Right atrium auricular region (tissue), 2 donors: ENCODE results near the gene JAKMIP2. TPM values are rescaled to one million over a fixed set of nuclear protein-coding genes. Genes with fewer than 3 reads are reported as not detected.

ENCODE experiments used
- DNase-seq: peaks from one replicate; pipeline ENCODE4 v3.0.0-alpha.2; 2019; ENCODE audit warnings: low spot score
- H3K27ac ChIP-seq, 2 donors: fragments of 200-600 bp; sonication (generic); 1 replicate in 1 of 2; 2 replicates in 1 of 2; pipeline ENCODE4 v1.5.1; 2016 to 2019
- H3K27me3 ChIP-seq, 2 donors: fragments of 200-600 bp; sonication (generic); one replicate each; pipeline versions ENCODE4 v1.5.1 to v1.6.0; 2017 to 2019
- H3K36me3 ChIP-seq: fragments of 200-600 bp; sonication (generic); one replicate; pipeline ENCODE4 v1.5.1; 2016
- H3K4me1 ChIP-seq, 2 donors: fragments of 200-600 bp; sonication (generic); one replicate each; pipeline versions ENCODE4 v1.5.1 to v1.6.0; 2017 to 2019
- H3K4me3 ChIP-seq, 2 donors: fragments of 200-600 bp; sonication (generic); 1 replicate in 1 of 2; 2 replicates in 1 of 2; pipeline ENCODE4 v1.5.1; 2017 to 2019; ENCODE audit warnings: mild to moderate bottlenecking in 1 of 2, moderate library complexity in 1 of 2
- H3K9me3 ChIP-seq, 2 donors: fragments of 200-600 bp; sonication (generic); one replicate each; pipeline ENCODE4 v1.5.1; 2019
- CTCF ChIP-seq, 2 donors: fragments of 200-600 bp; sonication (generic); IDR thresholded peaks; one replicate each; pipeline ENCODE4 v1.5.1; 2019; ENCODE audit warnings: antibody characterized with exemption in 2 of 2
- total RNA-seq, 2 donors: library from RNA; depleted of rRNA; stranded (reverse); fragments of >200 nt; gene quantifications; one replicate each; pipeline ENCODE4 v1.1.0, GENCODE V29; 2016

Gene JAKMIP2
- total RNA-seq, 2 donors from 2014 or later: 0.16 to 0.33 TPM

DNA sequence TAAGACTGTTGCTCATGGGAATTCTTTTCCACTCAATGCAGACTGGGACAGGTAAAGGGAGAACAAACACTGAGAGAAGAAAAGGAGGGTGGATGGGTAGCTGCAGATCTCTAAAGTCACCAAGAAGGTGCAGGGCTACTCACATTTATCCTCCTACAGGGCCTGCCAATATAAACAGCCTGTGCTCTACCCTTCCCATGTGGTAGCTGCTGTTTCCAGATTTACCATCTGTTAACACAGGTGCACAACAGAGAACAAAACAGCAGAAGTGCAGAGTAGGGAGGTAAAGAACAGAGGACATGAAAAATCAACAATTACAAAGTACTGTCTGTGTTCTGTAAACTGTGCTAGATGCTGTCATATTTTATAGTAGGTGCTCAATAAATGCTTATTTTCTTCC, 26.0 kb downstream of the JAKMIP2 start:
- H3K27ac ChIP-seq: no peak overlapping the region
- H3K36me3 ChIP-seq: no peaks in the 10 kb centered on the region
- no peak overlapping the region for H3K4me3 ChIP-seq
- no peaks in the 10 kb centered on the region for H3K27me3 ChIP-seq
- no peaks in the 10 kb centered on the region for H3K9me3 ChIP-seq
- no peaks in the 10 kb centered on the region for H3K4me1 ChIP-seq
- no peak for DNase-seq
- no peak for TF ChIP-seq CTCF (IDR thresholded peaks at IDR 0.05)

GRCh38 chr5:147754372-147755122, 28.0 kb downstream of the JAKMIP2 start:
- TF ChIP-seq CTCF (IDR thresholded peaks at IDR 0.05): no peak

GRCh38 chr5:147753765-147754164, 28.8 kb downstream of the JAKMIP2 start:
- H3K27me3 ChIP-seq: no peaks in the 10 kb centered on the region
- H3K4me3 ChIP-seq: no peak overlapping the region
- H3K9me3 ChIP-seq: no peaks in the 10 kb centered on the region
- no peaks in the 10 kb centered on the region for H3K36me3 ChIP-seq
- no peaks in the 10 kb centered on the region for H3K4me1 ChIP-seq
- TF ChIP-seq CTCF (IDR thresholded peaks at IDR 0.05): no peak
- no peak for DNase-seq
- H3K27ac ChIP-seq: no peak overlapping the region

More at GRCh38 chr5:147754372-147755122, 28.0 kb downstream of the JAKMIP2 start:
- Histone ChIP-seq H3K27ac (no peak overlapping the region), H3K36me3 (no peaks in the 10 kb centered on the region), H3K27me3 (no peaks in the 10 kb centered on the region), H3K9me3 (no peaks in the 10 kb centered on the region), H3K4me3 (no peak overlapping the region), H3K4me1 (no peaks in the 10 kb centered on the region)
- DNase-seq: no peak

DNA sequence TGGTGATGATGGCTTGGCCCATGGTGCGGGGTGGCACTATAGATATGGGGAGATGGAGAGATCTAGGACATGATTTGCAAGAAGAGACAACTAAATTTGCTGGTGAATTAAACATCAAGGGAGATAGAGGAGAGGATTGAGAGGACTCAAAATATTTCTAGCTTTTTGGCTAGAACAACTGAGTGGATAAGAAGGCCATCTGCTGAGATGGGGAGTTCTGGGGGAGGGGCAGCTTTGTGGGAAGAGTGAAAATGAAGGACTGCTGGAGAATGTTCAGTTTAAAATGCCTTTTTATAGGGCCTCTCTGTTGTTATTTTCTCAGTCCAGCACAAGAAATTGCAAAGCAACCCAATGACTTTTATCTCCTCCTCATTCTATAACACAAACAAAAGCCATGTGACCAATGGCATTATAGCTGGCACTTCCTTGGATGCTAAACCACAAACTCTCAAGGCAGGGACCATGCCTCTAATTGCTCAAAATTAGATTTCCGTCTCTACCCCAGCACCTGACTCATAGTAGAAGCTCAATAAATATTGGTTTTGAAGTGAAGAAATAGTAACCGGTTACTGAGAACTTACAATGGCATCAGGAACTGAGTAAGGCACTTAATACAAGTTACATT, 29.8 kb downstream of the JAKMIP2 start:
- DNase-seq: no peak
- Histone ChIP-seq H3K9me3 (no peaks in the 10 kb centered on the region), H3K4me3 (no peak overlapping the region), H3K27me3 (no peaks in the 10 kb centered on the region), H3K36me3 (no peaks in the 10 kb centered on the region), H3K4me1 (no peaks in the 10 kb centered on the region), H3K27ac (no peak overlapping the region)
- no peak for TF ChIP-seq CTCF (IDR thresholded peaks at IDR 0.05)

- Histone ChIP-seq H3K27me3 (no peaks in the 10 kb centered on the region), H3K27ac (no peak overlapping the region), H3K36me3 (no peaks in the 10 kb centered on the region), H3K4me3 (no peak overlapping the region), H3K9me3 (no peaks in the 10 kb centered on the region), H3K4me1 (no peaks in the 10 kb centered on the region)
- DNase-seq: no peak
- TF ChIP-seq CTCF (IDR thresholded peaks at IDR 0.05): no peak
Measured at GRCh38 chr5:147752033-147752432, 30.5 kb downstream of the JAKMIP2 start.
